Hepatocyte (in vitro differentiated cells): Measurements from ENCODE around the gene RECK.

ENCODE experiments used
- CTCF ChIP-seq: fragments of 200-600 bp; sonication (generic); IDR thresholded peaks from 2 replicates; pipeline ENCODE4 v1.5.1; 2016; ENCODE audit warnings: antibody characterized with exemption, mild to moderate bottlenecking; ENCODE audit not compliant: poor library complexity
- EZH2 ChIP-seq: fragments of 200-600 bp; sonication (generic); IDR thresholded peaks from 2 replicates; pipeline ENCODE4 v1.6.1; 2016; ENCODE audit warnings: antibody characterized with exemption, mild to moderate bottlenecking, borderline replicate concordance
- EZH2phosphoT487 ChIP-seq: fragments of 200-600 bp; sonication (generic); IDR thresholded peaks from one replicate; pipeline ENCODE4 v1.6.1; 2018; ENCODE audit warnings: antibody characterized with exemption, mild to moderate bottlenecking, low read depth, moderate library complexity; ENCODE audit not compliant: unreplicated experiment, severe bottlenecking

GRCh38 chr9:36121971-36122370, 85.3 kb downstream of the RECK start:
- TF ChIP-seq CTCF (no peak), EZH2 (no peak), EZH2phosphoT487 (no peak)
